NK-92 (cell line): ENCODE measurements around the gene GPALPP1.
"Not testable (repeated sequence)": the region's sequence is repeated elsewhere in the genome, so short reads cannot be mapped to it uniquely, and the experiment has no call there.

Source experiments
- DNase-seq: peaks from one replicate; lab custom pipeline; 2025; ENCODE audit not compliant: unreplicated experiment; lab: John Stamatoyannopoulos, UW

The GPALPP1 gene

DNA sequence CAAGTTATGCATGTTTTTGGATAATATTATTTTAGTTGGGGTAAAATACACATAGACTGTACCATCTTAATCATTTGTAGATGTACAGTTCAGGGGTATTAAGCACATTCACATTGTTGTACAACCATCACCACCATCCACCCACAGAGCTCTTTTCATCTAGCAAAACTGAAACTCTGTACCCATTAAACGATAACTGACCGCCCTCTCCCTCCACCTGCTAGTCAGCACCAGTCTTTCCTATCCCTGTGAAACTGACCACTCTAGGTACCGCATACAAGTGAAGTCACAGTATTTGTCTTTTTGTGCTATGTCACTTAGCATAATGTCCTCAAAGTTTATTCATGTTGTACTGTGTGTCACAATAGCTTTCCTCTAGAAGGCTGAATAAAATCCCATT is 70.7 kb downstream of the GPALPP1 start:
- no peak for DNase-seq

DNA sequence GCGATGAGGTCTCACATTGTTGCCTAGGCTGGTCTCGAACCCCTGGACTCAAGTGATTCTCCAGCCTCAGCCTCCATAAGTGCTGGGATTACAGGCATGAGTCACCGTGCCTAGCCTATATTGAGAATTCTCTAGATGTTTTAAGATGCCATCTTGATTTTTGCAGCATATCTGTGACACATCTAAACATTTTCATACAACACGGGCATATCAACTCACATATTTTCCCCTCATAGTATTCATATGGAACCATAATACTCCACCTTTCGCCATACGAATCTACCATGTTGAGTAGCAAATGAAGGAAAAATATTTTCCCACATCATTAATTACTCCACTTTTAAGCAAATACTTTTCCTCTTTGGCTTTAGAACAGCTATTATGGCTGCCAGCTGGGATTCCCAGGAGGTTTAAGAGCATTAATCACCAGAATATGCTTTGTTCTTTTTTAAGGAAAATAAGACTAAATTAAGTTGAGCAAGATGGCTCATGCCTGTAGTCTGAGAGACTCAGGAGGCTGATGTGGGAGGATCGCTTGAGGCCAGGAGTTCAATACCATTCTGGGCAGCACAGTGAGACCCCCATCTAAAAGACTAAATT is 74.0 kb downstream of the GPALPP1 start:
- no peak for DNase-seq

DNA sequence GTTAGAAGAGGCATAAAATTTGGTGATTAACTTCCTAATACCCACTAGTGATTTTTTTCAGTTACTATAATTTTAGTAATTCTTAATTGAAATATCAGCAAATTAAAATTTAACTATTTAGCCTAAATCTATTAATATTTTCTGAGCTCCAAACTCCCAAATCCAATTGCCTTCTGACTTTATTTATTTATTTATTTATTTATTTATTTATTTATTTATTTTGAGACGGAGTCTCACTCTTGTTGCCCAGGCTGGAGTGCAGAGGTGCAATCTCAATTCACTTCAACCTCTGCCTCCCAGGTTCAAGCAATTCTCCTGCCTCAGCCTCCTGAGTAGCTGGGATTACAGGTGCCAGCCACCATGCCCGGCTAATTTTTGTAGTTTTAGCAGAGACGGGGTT is 74.6 kb downstream of the GPALPP1 start:
- not testable (repeated sequence) for DNase-seq

DNA sequence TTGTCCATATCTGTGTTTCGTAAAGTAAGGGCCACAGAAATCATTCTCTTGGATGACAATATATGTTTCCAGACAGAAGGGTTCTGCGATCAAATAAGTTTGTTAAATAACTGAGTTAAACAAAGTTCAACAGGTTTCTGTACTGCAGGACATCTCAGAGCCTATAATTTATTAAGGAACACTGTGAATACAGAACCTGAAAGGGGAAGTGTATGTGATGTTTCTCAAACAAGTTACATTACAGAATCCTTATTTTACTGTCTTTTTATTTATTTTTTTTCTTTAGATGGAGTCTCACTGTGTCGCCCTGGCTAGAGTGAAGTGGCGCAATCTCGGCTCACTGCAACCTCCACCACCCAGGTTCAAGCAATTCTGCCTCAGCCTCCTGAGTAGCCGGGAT is 75.6 kb downstream of the GPALPP1 start:
- DNase-seq = no peak

DNA sequence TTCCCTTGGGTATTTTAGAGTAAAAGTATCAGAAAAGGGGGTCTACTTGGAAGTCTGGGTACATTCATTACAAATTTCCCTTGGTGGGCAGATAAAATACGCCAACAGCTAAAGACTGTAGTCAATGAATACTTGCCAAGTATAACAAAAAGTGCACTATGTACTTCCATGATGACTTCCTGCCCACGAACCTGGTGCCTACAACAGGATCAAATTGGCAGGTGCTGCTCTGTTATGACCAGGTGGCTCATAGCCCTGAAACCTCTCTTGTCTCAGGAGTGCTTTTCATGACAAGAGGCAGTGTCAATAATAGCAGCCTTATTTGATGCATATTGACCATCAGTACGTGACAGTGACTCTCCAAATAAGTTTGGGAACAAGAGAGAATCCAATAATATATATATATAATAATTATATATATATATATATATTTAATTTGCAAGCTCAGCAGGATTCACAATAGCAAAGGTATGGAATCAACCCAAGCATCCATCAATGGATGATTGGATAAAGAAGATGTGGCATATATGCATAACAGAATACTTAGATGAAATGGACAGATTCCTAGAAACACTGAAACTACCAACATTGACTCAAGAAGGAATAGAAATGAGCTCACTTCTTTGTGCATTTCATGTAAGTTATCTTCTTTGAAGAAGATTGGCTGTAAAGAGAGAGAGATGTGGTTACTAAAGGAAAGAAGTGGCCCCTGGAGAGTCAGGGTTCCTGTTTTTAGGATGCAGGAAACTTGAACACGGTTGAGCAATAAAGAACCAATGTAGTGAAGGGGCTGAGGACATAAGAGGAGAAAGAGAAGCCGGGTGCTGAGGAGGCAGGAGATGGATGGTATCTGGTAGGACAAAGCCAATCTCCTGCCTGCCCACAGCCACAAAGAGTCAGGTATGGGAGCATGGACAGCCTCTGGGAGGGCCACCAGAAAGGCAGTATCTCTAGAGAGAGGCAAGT is 79.0 kb downstream of the GPALPP1 start:
- no peak for DNase-seq

DNA sequence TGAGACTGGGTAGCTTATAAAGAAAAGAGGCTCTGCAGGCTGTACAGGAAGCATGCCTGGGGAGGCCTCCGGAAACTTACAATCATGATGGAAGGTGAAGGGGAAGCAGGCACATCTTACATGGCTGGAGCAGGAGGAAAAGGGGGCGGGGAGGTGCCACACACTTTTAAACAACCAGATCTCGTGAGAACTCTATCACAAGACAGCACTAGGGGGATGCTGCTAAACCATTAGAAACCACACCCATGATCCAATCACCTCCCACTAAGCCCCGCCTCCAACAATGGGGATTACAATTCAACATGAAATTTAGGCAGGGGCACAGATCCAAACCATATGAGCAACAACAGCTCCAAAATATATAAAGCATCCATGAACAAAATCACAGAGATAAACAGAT is 84.5 kb downstream of the GPALPP1 start:
- DNase-seq = no peak

DNA sequence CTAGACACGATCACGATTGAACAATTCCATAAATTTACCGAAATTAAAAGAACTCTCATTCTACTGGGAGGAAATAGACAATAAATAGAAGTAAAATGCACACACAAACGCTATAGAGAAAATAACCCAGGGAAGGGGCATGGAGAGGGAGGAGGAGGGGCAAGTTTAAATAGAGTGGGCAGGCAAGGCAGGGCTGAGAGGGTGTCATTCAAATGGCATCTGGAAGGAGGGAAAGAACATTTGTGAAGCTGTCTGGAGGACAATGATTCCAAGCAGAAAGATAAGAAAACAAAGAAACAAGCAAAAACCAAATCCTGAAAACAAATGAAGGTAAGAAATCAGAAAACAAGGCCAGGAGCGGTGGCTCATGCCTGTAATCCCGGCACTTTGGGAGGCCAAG is 85.4 kb downstream of the GPALPP1 start:
- DNase-seq = no peak

DNA sequence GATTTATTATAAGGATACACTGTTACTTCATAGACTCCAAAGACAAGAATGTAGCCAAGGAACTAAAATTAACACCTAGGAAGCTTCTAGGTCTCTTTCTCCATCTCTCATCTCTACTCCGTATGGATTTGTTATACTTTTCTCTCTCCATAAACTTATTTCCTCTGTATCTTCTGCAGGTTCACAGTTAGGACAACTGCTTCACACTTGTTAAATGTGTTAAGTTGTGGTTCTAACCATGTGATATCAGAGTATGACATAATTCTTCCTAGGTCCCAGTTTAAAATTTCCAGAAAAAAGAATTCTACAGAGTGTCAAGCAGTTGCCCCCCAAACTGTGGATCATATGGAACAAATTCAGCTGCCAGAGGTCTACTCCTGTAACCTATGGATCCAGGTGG is 88.7 kb downstream of the GPALPP1 start:
- DNase-seq = no peak
